ENCODE data around the gene C6.

DNA sequence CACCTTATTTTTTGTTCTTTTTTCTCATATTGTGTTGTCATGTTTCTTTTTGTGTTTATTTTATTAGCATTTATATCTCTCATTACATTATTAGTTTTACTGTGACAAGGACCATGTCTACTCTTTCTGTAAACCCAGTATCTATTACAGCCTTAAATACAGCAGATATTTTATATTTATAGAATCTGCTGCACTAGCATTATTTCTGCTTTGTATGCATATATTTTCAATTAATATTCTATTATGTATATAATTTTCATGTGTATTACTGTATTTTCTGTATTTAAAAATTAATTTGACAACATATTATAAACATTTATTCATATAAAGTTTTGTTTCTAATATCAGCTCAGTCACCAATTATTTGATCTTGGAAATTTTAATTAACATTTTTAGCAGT lies 19.5 kb upstream of the C6 start:
- TF ChIP-seq CTCF (IDR thresholded peaks at IDR 0.05 in 2 of 3, conservative IDR thresholded peaks at IDR 0.05 in 1 of 3; ENCODE audit: borderline replicate concordance in 1 of 3, insufficient read depth in 1 of 3, low read depth in 2 of 3, low read length in 2 of 3): no peak
- TF ChIP-seq, protein P1, sequence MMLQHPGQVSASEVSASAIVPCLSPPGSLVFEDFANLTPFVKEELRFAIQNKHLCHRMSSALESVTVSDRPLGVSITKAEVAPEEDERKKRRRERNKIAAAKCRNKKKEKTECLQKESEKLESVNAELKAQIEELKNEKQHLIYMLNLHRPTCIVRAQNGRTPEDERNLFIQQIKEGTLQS (IDR thresholded peaks at IDR 0.05): no peak
- TF ChIP-seq CEBPB (IDR thresholded peaks at IDR 0.05; ENCODE audit: low read depth): no peak
- no peak for TF ChIP-seq JUND (IDR thresholded peaks at IDR 0.05)
- no peak for TF ChIP-seq EZH2phosphoT487 (IDR thresholded peaks at IDR 0.05; ENCODE audit: borderline replicate concordance)
- no peak for TF ChIP-seq SIN3A (IDR thresholded peaks at IDR 0.05; ENCODE audit: low read depth)

Measured in HCT116 (cell line).